Tibial artery (tissue), 4 donors: Measurements from ENCODE around the gene CTSA.
"Not testable (repeated sequence)": the region's sequence is repeated elsewhere in the genome, so short reads cannot be mapped to it uniquely, and the experiment has no call there.

ENCODE experiments used
- DNase-seq, 2 donors: peaks; one replicate each; pipeline ENCODE4 v3.0.0-alpha.2; 2019
- H3K27ac ChIP-seq, 2 donors: fragments of 200-600 bp; sonication (generic) in 1 of 2; 1 replicate in 1 of 2; 2 replicates in 1 of 2; pipeline ENCODE4 v1.5.1; 2018 to 2019; ENCODE audit warnings: mild to moderate bottlenecking in 1 of 2
- H3K27me3 ChIP-seq, 2 donors: fragments of 200-600 bp; sonication (generic) in 1 of 2; one replicate each; pipeline versions ENCODE4 v1.5.1 to v1.6.0; 2016 to 2019
- H3K36me3 ChIP-seq, 3 donors: fragments of 200-600 bp; sonication (generic) in 2 of 3; one replicate each; pipeline ENCODE4 v1.5.1; 2016 to 2019; ENCODE audit warnings: mild to moderate bottlenecking in 2 of 3
- H3K4me1 ChIP-seq, 4 donors: fragments of 200-600 bp; sonication (generic) in 2 of 4; 1 replicate in 3 of 4; 2 replicates in 1 of 4; pipeline ENCODE4 v1.5.1; 2016 to 2019
- H3K4me3 ChIP-seq, 2 donors: fragments of 200-600 bp; sonication (generic) in 1 of 2; 1 replicate in 1 of 2; 2 replicates in 1 of 2; pipeline ENCODE4 v1.5.1; 2018 to 2019; ENCODE audit warnings: mild to moderate bottlenecking in 2 of 2
- H3K9me3 ChIP-seq, 3 donors: fragments of 200-600 bp; sonication (generic) in 1 of 3; one replicate each; pipeline ENCODE4 v1.5.1; 2016 to 2019
- CTCF ChIP-seq, 2 experiments: fragments of 200-600 bp in 1 of 2; fragments of 450-650 bp in 1 of 2; IDR thresholded peaks; one replicate each; pipeline ENCODE4 v1.5.1; 2017 to 2019; ENCODE audit warnings: antibody characterized with exemption in 2 of 2, mild to moderate bottlenecking in 1 of 2, moderate library complexity in 1 of 2
- intact Hi-C: fragments of 100-400 bp; cut with DNase I; formaldehyde crosslinking; loops from one replicate; pipeline ENCODE4 v1.15.0; 2023; ENCODE audit warnings: low total_unique reads

The CTSA gene

GRCh38 chr20:45899046-45899835, 8.1 kb downstream of the CTSA start:
- intact Hi-C loops, result no loop called here
- peaks cover 19 to 64% (median 62%) of the 10 kb centered on the region in 3 donors for H3K36me3 ChIP-seq

GRCh38 chr20:45901332-45901731, 10.2 kb downstream of the CTSA start:
- H3K9me3 ChIP-seq, DNase-seq, H3K27ac ChIP-seq, H3K4me3 ChIP-seq, H3K27me3 ChIP-seq, intact Hi-C loops, H3K4me1 ChIP-seq: not testable (repeated sequence)
- H3K36me3 ChIP-seq, result peaks cover 14 to 52% (median 48%) of the 10 kb centered on the region in 3 donors

More at GRCh38 chr20:45899046-45899835, 8.1 kb downstream of the CTSA start:
- Histone ChIP-seq H3K4me1 (no peaks in the 10 kb centered on the region), H3K4me3 (no peak overlapping the region), H3K27ac (no peak overlapping the region), H3K27me3 (no peaks in the 10 kb centered on the region), H3K9me3 (no peaks in the 10 kb centered on the region)
- no peak for TF ChIP-seq CTCF (IDR thresholded peaks at IDR 0.05)
- DNase-seq, result no peak

- H3K4me3 ChIP-seq, result no peak overlapping the region
- intact Hi-C loops, result no loop called here
- no peaks in the 10 kb centered on the region for H3K9me3 ChIP-seq
- no peak for TF ChIP-seq CTCF (IDR thresholded peaks at IDR 0.05)
- no peaks in the 10 kb centered on the region for H3K4me1 ChIP-seq
- H3K36me3 ChIP-seq, result peaks cover 8 to 43% (median 41%) of the 10 kb centered on the region in 3 donors
- H3K27me3 ChIP-seq, result no peaks in the 10 kb centered on the region
- no peak for DNase-seq
- no peak overlapping the region for H3K27ac ChIP-seq
Measured at GRCh38 chr20:45902199-45902701, 11.1 kb downstream of the CTSA start.

- Histone ChIP-seq H3K27me3 (no peaks in the 10 kb centered on the region), H3K9me3 (no peaks in the 10 kb centered on the region), H3K4me3 (no peak overlapping the region), H3K36me3 (peaks cover 0 to 18% (median 18%) of the 10 kb centered on the region in 3 donors), H3K27ac (no peak overlapping the region), H3K4me1 (no peaks in the 10 kb centered on the region)
- TF ChIP-seq CTCF (IDR thresholded peaks at IDR 0.05), result no peak
- no peak for DNase-seq
- intact Hi-C loops, result no loop called here
Measured at GRCh38 chr20:45904583-45905504, 13.7 kb downstream of the CTSA start.

- intact Hi-C loops, result no loop called here
- peaks cover 0 to 18% (median 13%) of the 10 kb centered on the region in 3 donors for H3K36me3 ChIP-seq
- TF ChIP-seq CTCF (IDR thresholded peaks at IDR 0.05), result no peak
- DNase-seq, result no peak
- no peak overlapping the region for H3K4me3 ChIP-seq
- no peaks in the 10 kb centered on the region for H3K27me3 ChIP-seq
- H3K27ac ChIP-seq, result no peak overlapping the region
- no peaks in the 10 kb centered on the region for H3K9me3 ChIP-seq
- H3K4me1 ChIP-seq, result no peaks in the 10 kb centered on the region
Measured at GRCh38 chr20:45905505-45906079, 14.5 kb downstream of the CTSA start.
